Sigmoid colon (tissue), 4 donors: ENCODE measurements around the gene STIL.

ENCODE experiments used
- EP300 ChIP-seq, 4 donors: sonication (generic); formaldehyde crosslinking; IDR thresholded peaks; one replicate each; pipeline ENCODE4 v1.6.1; 2017; ENCODE audit warnings: antibody characterized with exemption in 4 of 4
- POLR2A ChIP-seq, 2 donors: fragments of 450-650 bp; IDR thresholded peaks; one replicate each; pipeline ENCODE4 v1.6.1; 2016; ENCODE audit warnings: antibody characterized with exemption in 2 of 2, mild to moderate bottlenecking in 2 of 2, moderate library complexity in 2 of 2
- POLR2AphosphoS5 ChIP-seq, 4 donors: sonication (generic); formaldehyde crosslinking; IDR thresholded peaks; one replicate each; pipeline ENCODE4 v1.6.1; 2017; ENCODE audit warnings: antibody characterized with exemption in 4 of 4
- TF ChIP-seq, protein P1 (sequence below), 4 experiments: fragments of 450-650 bp in 3 of 4; fragments of 200-600 bp in 1 of 4; IDR thresholded peaks; one replicate each; pipeline ENCODE4 v1.5.1; 2016 to 2019; ENCODE audit warnings: antibody characterized with exemption in 4 of 4, mild to moderate bottlenecking in 3 of 4, moderate library complexity in 2 of 4

DNA sequence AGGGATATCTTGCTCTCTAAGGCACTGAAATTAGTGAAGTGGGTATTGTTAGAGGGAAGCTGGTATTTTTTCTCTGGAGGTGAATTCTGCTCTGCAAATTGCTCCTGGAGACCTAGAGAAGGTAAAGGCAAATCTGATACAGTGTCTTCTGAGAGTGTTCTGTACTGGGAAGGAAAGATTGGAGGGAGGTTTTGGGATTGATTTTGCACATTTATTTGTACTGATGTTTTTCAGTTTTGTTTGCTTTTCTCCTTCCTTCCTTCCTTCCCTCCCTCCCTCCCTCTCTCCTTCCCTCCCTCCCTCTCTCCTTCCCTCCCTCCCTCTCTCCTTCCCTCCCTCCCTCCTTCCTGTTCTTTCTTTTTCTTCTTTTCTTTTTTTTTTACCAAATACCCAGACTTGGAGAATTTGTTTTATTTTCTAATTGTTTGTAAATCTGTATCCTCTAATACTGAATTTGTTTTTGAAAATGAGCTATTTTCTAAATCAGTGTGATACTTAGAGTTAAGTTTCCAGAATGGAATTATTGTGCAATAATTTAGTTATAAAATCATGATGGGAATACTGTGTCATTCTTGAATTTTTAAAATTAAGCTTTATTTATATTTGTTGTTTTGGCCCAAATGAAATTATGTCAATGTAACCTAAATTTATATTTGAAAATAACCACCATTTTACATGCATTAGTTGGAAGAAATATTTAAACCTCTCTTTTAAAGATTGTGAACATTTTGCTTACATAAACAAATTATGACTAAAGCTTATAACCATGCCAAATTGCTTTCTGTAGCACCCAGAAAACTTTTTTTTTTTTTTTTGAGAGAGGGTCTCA, 24.5 kb upstream of the STIL start:
- TF ChIP-seq, protein P1, sequence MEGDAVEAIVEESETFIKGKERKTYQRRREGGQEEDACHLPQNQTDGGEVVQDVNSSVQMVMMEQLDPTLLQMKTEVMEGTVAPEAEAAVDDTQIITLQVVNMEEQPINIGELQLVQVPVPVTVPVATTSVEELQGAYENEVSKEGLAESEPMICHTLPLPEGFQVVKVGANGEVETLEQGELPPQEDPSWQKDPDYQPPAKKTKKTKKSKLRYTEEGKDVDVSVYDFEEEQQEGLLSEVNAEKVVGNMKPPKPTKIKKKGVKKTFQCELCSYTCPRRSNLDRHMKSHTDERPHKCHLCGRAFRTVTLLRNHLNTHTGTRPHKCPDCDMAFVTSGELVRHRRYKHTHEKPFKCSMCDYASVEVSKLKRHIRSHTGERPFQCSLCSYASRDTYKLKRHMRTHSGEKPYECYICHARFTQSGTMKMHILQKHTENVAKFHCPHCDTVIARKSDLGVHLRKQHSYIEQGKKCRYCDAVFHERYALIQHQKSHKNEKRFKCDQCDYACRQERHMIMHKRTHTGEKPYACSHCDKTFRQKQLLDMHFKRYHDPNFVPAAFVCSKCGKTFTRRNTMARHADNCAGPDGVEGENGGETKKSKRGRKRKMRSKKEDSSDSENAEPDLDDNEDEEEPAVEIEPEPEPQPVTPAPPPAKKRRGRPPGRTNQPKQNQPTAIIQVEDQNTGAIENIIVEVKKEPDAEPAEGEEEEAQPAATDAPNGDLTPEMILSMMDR (IDR thresholded peaks at IDR 0.05) = no peak
- TF ChIP-seq POLR2A (IDR thresholded peaks at IDR 0.05) = no peak
- TF ChIP-seq POLR2AphosphoS5 (IDR thresholded peaks at IDR 0.05) = no peak
- no peak for TF ChIP-seq EP300 (IDR thresholded peaks at IDR 0.05)
